GM20431 (cell line): Measurements from ENCODE around the gene CHML.
"Not testable (repeated sequence)": the region's sequence is repeated elsewhere in the genome, so short reads cannot be mapped to it uniquely, and the experiment has no call there.

Source experiments
- in situ Hi-C: fragments of 300-500 bp; cut with MseI, MboI; formaldehyde crosslinking; loops from one replicate; pipeline ENCODE4 v1.15.0; 2020; ENCODE audit warnings: low sequenced_read_pairs; ENCODE audit not compliant: unreplicated experiment

CHML gene

GRCh38 chr1:241640149-241640866 lies at the start of gene CHML, which contains the start of gene OPN3:
CHML (minus strand) TSS chr1:241640369; CDS start chr1:241635766, 4,603 bp downstream.
OPN3 (minus strand) TSS chr1:241640369; CDS start chr1:241640254, 115 bp downstream.
- in situ Hi-C loops: no loop called here

GRCh38 chr1:241688940-241689368 lies 48.8 kb upstream of the CHML start:
- in situ Hi-C loops: no loop called here

- in situ Hi-C loops: no loop called here
Observed at GRCh38 chr1:241684108-241684507, 43.9 kb upstream of the CHML start.

- in situ Hi-C loops: no loop called here
Observed at GRCh38 chr1:241682921-241683320, 42.8 kb upstream of the CHML start.

- in situ Hi-C loops: not testable (repeated sequence)
Observed at GRCh38 chr1:241681861-241682448, 41.8 kb upstream of the CHML start.

- in situ Hi-C loops: no loop called here
Observed at GRCh38 chr1:241679961-241680360, 39.8 kb upstream of the CHML start.

DNA sequence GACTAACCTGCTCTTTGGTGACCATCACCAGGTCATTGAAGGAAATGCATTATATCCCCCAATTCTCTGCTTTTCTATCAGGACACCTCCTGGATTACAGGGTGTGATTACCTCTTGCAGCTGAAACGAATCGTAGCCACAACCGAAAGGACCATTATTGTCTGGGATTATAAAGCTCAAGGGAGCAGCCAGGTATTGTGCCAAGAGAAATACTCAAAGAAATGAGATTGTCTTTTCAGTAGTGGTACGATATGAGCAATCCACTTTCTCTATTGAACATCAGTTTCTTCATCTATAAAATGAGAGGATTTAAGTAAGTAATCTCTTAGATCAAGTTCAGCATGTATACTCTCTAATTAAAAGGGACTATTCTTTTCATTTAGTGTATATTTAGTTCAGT lies 39.2 kb upstream of the CHML start:
- in situ Hi-C loops: no loop called here

- in situ Hi-C loops: no loop called here
Observed at GRCh38 chr1:241678536-241678935, 38.4 kb upstream of the CHML start.

DNA sequence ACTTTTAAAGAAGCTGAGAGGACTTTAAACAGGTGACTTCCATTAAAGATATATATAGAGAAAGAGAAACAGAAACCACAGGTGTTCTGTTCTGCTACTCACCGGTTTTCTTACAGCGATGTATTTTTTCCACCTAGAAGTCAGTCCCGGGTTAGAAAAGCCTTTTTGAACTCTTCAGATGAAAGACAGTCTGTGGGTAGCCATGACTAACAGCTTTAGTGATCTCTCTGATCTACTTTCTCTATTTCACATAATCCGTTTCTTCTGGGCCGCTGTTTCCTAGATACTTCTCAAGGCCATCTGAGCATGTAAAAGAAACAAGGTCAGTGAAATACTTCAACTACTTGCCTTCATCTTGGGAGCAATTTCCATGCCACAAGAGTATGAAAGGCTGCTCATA lies 37.0 kb upstream of the CHML start:
- in situ Hi-C loops: no loop called here

GRCh38 chr1:241675983-241676382 lies 35.8 kb upstream of the CHML start:
- in situ Hi-C loops: no loop called here

DNA sequence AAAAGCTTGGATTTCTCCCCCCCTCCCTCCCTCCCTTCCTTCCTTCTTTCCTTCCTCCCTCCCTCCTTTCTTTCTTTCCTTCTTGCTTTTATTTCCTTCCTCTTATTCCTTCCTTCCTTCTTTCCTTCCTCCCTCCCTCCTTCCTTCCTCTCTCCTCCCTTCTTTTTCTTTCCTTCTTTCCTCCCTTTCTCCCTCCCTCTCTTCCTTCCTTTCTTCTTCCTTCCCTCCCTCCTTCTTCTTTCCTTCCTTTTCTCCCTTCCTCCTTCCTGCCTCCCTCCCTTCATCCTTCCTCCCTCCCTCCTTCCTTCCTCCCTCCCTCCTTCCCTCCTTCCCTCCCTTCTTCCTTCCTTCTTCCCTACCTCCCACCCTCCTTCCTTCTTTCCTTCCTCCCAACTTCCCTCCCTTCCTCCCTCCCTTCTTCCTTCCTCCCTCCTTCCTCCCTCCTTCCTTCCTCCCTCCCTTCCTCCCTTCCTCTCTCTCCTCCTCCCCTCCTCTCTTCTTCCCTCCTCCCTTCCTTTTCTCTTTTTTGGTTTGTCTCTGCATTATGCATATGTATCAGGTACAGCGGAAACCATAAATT lies 34.7 kb upstream of the CHML start:
- in situ Hi-C loops: no loop called here

- in situ Hi-C loops: no loop called here
Observed at GRCh38 chr1:241672301-241672700, 32.1 kb upstream of the CHML start.

GRCh38 chr1:241666419-241666818 lies 26.2 kb upstream of the CHML start:
- in situ Hi-C loops: no loop called here

DNA sequence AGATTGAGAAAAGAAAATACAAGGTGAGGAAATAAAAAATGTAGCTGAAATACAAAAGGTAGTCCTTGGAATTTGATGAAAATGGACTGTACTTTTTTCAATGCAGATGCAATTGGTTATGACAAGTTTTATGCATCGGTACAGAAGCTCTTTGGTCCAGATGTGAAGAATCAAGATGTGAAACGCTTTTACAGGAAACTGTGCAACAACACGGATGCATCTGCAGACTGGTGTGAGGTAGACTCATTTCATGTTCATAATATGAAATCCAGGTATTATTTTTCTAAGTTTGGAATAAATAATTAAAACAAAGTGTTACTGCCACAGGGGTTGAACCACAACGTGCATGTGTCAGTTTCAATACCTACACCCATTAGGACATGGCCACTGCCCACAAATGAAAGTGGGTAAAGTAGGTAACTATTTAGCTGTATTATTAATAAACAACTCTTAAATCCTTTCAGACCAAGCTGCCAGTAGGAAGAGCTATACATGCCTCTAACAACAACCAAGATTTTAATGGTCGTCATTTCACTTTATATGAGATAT lies 20.3 kb upstream of the CHML start:
- in situ Hi-C loops: no loop called here

GRCh38 chr1:241659016-241659415 lies 18.8 kb upstream of the CHML start:
- in situ Hi-C loops: not testable (repeated sequence)

DNA sequence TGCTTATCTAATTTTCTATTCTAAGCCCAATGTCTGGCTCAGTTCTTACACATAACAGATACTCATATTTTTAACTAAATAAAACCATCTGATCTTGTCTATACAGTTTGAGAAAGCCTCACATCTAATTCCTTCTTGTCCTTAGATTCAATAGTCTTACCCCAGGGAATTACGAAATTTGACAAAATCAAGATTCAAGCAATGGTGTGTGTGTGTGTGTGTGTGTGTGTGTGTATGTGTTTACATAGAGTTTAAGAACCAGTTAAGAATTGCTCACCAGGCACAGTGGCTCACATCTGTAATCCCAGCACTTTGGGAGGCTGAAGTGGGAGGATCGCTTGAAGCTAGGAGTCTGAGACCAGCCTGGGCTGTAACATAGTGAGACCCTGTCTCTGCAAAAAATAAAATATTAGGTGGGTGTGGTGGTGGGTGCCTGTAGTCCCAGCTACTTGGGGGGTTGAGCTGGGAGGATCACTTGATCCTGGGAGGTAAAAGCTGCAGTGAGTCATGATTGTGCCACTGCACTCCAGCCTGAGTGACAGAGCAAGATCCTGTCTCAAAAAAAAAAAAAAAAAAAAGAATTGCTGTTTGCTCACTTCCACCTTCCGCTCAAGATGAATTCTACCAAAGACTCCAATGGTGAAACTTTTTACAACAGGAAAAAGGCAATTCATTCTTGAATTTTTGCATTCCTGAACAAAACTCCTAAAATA lies 18.1 kb upstream of the CHML start:
- in situ Hi-C loops: no loop called here

DNA sequence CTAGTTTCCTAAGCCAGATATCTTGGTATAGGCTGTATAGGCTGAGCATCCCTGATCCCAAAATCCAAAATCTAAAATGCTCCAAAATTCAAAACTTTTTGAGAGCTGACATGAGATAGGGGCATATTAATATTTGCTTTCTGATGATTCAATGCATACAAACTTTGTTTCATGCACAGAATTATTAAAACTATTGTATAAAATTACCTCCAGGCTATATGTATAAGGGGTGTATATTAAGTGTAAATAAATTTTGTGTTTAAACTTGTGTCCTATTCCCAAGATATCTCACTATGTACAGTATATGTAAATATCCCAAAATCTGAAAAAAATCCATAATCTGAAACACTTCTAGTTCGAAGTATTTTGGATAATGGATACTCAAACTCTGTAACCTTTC lies 14.5 kb upstream of the CHML start:
- in situ Hi-C loops: no loop called here

- in situ Hi-C loops: no loop called here
Observed at GRCh38 chr1:241654019-241654418, 13.8 kb upstream of the CHML start.

DNA sequence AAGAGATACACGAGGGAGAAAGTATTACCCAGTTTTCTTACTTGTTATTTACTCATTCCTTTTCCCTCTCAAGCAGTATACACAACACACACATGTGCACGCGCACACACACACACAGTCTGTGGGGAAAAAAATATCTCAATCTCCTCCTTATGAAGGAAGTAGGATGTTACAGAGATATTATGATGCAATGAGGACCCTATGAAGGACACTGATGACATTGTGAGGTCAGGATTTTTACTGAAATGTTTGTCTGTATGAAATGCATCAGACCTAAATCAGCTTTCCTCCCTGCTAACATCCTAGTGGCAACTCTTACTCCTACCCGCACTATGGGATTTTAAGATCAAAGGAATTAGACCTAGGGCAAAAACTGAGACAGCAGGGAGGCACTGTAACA lies 11.8 kb upstream of the CHML start, which contains the start of gene WDR64:
WDR64 (plus strand) TSS at position 270 of the 400 bp plus-strand sequence. CDS start 204 bp downstream, outside the sequence.
- in situ Hi-C loops: no loop called here

DNA sequence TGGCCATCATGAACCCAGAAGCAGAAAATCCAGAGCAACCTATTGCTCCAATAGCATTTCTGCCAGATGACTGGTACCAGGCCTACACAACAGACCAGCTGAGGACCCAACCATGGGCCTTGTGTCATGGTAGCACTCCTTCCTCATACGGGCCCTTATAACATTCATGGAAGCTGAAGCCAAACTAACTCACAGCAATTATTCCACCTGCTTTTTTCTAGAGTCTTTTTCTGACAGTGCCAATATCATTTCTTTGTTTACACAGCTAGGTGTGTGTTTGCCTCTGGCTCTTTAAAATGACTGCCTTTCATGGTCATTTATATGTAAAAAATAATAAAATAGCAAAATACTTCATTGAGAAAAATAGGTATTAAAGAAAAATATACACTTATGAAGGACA lies 8.0 kb upstream of the CHML start:
- in situ Hi-C loops: no loop called here
